ENCODE measurements around the gene RNF157.

Gene RNF157

GRCh38 chr17:76252040-76252954 is 12.0 kb upstream of the RNF157 start:
- no peak for TF ChIP-seq CTCF (IDR thresholded peaks at IDR 0.05; ENCODE audit: control insufficient read depth, insufficient read depth, low read depth, low read length, missing control alignments)
- peak; percentile 93 for DNase-seq (ENCODE audit: low read depth)
- H3K4me3 ChIP-seq (ENCODE audit: control insufficient read depth, low read depth, low read length), result no peak overlapping the region

DNA sequence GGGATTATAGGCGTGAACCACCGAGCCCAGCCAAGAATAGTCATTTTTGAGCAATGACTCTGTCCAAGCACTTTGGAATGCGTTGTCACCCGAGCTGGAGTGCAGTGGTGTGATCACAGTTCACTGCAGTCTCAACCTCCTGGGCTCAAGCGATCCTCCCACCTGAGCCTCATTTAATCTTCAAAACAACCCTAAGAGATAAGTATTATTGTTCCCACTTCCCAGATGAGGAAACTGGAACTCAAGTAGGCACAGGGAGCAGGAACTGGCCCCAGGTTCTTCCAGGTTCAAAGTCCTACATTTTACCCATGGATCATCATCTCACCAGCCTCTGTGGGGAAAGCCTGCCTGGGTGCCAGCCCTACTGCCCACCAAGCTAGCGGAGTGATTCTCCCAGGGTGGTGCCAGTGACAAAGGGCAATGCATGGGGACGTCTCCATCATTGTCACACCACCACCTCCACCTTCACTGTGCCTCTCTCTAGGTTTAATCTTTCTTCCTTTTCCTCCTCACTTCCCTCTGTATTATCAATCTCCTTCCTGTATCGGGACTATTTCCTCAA is 11.3 kb upstream of the RNF157 start:
- TF ChIP-seq CTCF (IDR thresholded peaks at IDR 0.05; ENCODE audit: control insufficient read depth, insufficient read depth, low read depth, low read length, missing control alignments), result no peak
- DNase-seq (ENCODE audit: low read depth), result no peak
- H3K4me3 ChIP-seq (ENCODE audit: control insufficient read depth, low read depth, low read length), result no peak overlapping the region

DNA sequence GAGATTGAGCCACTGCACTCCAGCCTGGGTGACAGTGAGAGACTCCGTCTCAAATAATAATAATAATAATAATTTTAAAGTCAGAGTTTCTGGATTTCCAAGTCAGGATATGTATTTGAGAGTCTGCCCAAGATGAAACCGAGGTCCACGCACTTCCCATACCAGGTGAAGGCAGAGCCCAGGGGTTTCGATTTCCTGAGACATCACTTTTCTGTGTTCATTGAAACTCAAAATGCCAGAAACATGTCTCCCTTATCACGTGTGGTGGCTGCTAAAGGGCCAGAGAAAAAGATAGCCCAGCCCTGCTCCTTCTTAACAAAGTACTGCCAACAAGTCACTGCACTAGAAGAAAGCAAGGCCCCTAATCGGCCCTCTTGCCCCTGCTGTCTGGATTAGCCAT is 9.8 kb upstream of the RNF157 start:
- no peak for DNase-seq (ENCODE audit: low read depth)
- TF ChIP-seq CTCF (IDR thresholded peaks at IDR 0.05; ENCODE audit: control insufficient read depth, insufficient read depth, low read depth, low read length, missing control alignments), result no peak
- H3K4me3 ChIP-seq (ENCODE audit: control insufficient read depth, low read depth, low read length), result no peak overlapping the region

- H3K4me3 ChIP-seq (ENCODE audit: control insufficient read depth, low read depth, low read length), result no peak overlapping the region
- no peak for DNase-seq (ENCODE audit: low read depth)
- no peak for TF ChIP-seq CTCF (IDR thresholded peaks at IDR 0.05; ENCODE audit: control insufficient read depth, insufficient read depth, low read depth, low read length, missing control alignments)
These were observed 7.9 kb upstream of the RNF157 start for GRCh38 chr17:76248013-76248782.

- no peak for DNase-seq (ENCODE audit: low read depth)
- TF ChIP-seq CTCF (IDR thresholded peaks at IDR 0.05; ENCODE audit: control insufficient read depth, insufficient read depth, low read depth, low read length, missing control alignments), result no peak
- H3K4me3 ChIP-seq (ENCODE audit: control insufficient read depth, low read depth, low read length), result no peak overlapping the region
These were observed 7.0 kb upstream of the RNF157 start for GRCh38 chr17:76247304-76247703.
